Loucy (cell line): ENCODE data around the gene FAM8A1.

Experiments
- H2AFZ ChIP-seq: fragments of 200-600 bp; sonication (generic); 2 replicates; pipeline ENCODE4 v1.6.0; 2016; ENCODE audit warnings: antibody characterized with exemption, mild to moderate bottlenecking, low read length, moderate library complexity
- H3F3A ChIP-seq: fragments of 200-600 bp; 2 replicates; pipeline ENCODE4 v1.6.0; 2016; ENCODE audit warnings: antibody characterized with exemption, low read depth, mild to moderate bottlenecking
- H3K27me3 ChIP-seq: fragments of 200-600 bp; sonication (generic); 2 replicates; pipeline ENCODE4 v1.6.1; 2014; ENCODE audit warnings: low read length, mild to moderate bottlenecking; ENCODE audit not compliant: insufficient read depth, poor library complexity, severe bottlenecking
- H3K36me3 ChIP-seq: fragments of 200-600 bp; sonication (generic); 2 replicates; pipeline ENCODE4 v1.6.1; 2016; ENCODE audit warnings: low read length; ENCODE audit not compliant: insufficient read depth
- H3K4me1 ChIP-seq: fragments of 200-600 bp; sonication (generic); 2 replicates; pipeline ENCODE4 v1.5.1; 2014; ENCODE audit warnings: low read length, mild to moderate bottlenecking; ENCODE audit not compliant: insufficient read depth, poor library complexity, severe bottlenecking
- H3K4me2 ChIP-seq: fragments of 200-600 bp; sonication (generic); 2 replicates; pipeline ENCODE4 v1.6.0; 2014; ENCODE audit warnings: antibody characterized with exemption, low read length, low read depth, mild to moderate bottlenecking; ENCODE audit not compliant: poor library complexity, severe bottlenecking
- H3K4me3 ChIP-seq: fragments of 200-600 bp; sonication (generic); 2 replicates; pipeline ENCODE4 v1.5.1; 2014; ENCODE audit warnings: low read length, mild to moderate bottlenecking, mixed read lengths; ENCODE audit not compliant: poor library complexity, severe bottlenecking
- H3K79me2 ChIP-seq: fragments of 200-600 bp; sonication (generic); 2 replicates; pipeline ENCODE4 v1.6.1; 2014; ENCODE audit warnings: low read length; ENCODE audit not compliant: insufficient read depth
- H3K9ac ChIP-seq: fragments of 200-600 bp; sonication (generic); 2 replicates; pipeline ENCODE4 v1.6.0; 2014; ENCODE audit warnings: mild to moderate bottlenecking, low read depth, low read length, moderate library complexity; ENCODE audit not compliant: poor library complexity, severe bottlenecking
- H3K9me2 ChIP-seq: fragments of 200-600 bp; sonication (generic); replicated peaks from 2 replicates; pipeline ENCODE4 v1.6.1; 2016; ENCODE audit warnings: low read depth, low read length, mixed read lengths
- H3K9me3 ChIP-seq: fragments of 200-600 bp; sonication (generic); 2 replicates; pipeline ENCODE4 v1.6.1; 2014; ENCODE audit warnings: mild to moderate bottlenecking, antibody characterized with exemption, low read length, low read depth; ENCODE audit not compliant: insufficient read depth
- H4K20me1 ChIP-seq: fragments of 200-600 bp; sonication (generic); 2 replicates; pipeline ENCODE4 v1.6.0; 2014; ENCODE audit warnings: antibody characterized with exemption, low read length, mild to moderate bottlenecking; ENCODE audit not compliant: insufficient read depth, poor library complexity, severe bottlenecking
- EZH2phosphoT487 ChIP-seq: fragments of 200-600 bp; IDR thresholded peaks from 2 replicates; pipeline ENCODE4 v1.6.1; 2018; ENCODE audit warnings: antibody characterized with exemption, mild to moderate bottlenecking, moderate library complexity, borderline replicate concordance
- TF ChIP-seq, protein P1 (sequence below): fragments of 200-600 bp; sonication (generic); conservative IDR thresholded peaks from 2 replicates; pipeline ENCODE4 v1.5.1; 2014; ENCODE audit warnings: mild to moderate bottlenecking, antibody characterized with exemption, low read length

FAM8A1 gene

DNA sequence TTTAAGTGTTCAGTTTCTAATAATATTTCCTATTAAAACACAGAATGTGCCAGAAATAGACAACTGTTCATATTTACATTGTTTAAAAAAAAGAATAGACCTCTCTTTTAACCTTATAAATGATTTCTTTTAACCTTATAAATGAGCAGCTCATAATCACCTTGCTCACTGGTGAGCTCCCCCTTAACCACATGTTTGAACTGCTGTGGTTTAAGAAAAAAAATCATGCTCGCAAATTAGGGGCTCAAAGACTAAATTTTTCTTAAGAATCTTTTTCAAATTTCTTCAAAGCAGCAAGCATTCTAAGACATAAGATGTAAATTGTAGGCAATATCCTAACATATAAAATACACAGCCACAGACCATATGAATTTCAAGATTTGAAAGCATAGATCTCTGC, 32.8 kb downstream of the FAM8A1 start:
- Histone ChIP-seq H3K79me2 (peaks cover 22% of the 10 kb centered on the region; the same call in 1 of the 2 replicates), H3F3A (no peaks in the 10 kb centered on the region), H3K36me3 (peaks cover 83% of the 10 kb centered on the region), H3K27me3 (no peaks in the 10 kb centered on the region), H2AFZ (no peak overlapping the region), H3K9me3 (no peaks in the 10 kb centered on the region), H3K4me3 (no peak overlapping the region), H3K4me1 (peaks cover 22% of the 10 kb centered on the region), H3K4me2 (peak overlapping the region; percentile 7), H3K9ac (no peak overlapping the region), H3K9me2 (no peaks in the 10 kb centered on the region), H4K20me1 (peaks cover 38% of the 10 kb centered on the region)
- TF ChIP-seq, protein P1, sequence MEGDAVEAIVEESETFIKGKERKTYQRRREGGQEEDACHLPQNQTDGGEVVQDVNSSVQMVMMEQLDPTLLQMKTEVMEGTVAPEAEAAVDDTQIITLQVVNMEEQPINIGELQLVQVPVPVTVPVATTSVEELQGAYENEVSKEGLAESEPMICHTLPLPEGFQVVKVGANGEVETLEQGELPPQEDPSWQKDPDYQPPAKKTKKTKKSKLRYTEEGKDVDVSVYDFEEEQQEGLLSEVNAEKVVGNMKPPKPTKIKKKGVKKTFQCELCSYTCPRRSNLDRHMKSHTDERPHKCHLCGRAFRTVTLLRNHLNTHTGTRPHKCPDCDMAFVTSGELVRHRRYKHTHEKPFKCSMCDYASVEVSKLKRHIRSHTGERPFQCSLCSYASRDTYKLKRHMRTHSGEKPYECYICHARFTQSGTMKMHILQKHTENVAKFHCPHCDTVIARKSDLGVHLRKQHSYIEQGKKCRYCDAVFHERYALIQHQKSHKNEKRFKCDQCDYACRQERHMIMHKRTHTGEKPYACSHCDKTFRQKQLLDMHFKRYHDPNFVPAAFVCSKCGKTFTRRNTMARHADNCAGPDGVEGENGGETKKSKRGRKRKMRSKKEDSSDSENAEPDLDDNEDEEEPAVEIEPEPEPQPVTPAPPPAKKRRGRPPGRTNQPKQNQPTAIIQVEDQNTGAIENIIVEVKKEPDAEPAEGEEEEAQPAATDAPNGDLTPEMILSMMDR, result no peak
- TF ChIP-seq EZH2phosphoT487, result no peak

DNA sequence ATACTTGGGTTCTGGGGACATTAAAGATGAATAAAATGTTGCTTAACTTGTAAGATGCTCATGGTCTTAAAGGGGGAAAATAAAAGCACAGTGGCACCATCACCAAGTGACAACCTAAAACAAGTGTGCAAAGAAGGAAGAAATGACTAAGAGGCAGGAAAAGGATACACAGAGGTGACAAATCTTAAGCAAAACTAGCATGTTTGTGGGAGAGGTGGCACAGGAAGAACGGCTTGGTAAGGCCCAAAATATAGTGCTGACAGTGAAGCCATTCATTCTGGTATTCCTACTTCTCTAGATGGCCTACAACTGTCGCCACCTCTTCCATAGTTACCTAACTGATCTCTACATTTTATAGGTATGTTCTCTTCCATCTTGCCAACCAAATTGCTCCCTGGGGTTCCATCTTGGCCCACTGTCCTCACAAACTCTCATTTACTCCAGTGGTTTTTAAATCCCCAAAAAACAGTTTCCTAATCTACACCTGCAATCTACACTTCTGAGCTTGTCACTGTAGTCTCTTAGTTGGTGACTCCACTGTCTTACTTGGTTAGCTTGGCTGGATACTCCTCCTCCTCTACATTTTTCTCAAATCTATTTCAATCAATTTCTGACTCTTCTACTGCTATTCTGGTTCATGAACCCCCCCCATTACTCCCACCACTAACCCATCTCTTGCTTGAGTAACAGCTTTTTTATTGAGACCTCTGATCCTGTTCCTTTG, 33.5 kb downstream of the FAM8A1 start:
- Histone ChIP-seq H3K9ac (no peak overlapping the region), H4K20me1 (peaks cover 38% of the 10 kb centered on the region), H3F3A (no peaks in the 10 kb centered on the region), H3K79me2 (peaks cover 22% of the 10 kb centered on the region; the same call in 1 of the 2 replicates), H3K4me2 (peak overlapping the region; percentile 7), H3K27me3 (no peaks in the 10 kb centered on the region), H3K4me3 (no peak overlapping the region), H3K9me2 (no peaks in the 10 kb centered on the region), H3K9me3 (no peaks in the 10 kb centered on the region), H3K4me1 (peaks cover 22% of the 10 kb centered on the region), H3K36me3 (peaks cover 83% of the 10 kb centered on the region; the same call in 1 of the 2 replicates), H2AFZ (no peak overlapping the region)
- TF ChIP-seq EZH2phosphoT487, result no peak
- TF ChIP-seq, protein P1, result no peak

DNA sequence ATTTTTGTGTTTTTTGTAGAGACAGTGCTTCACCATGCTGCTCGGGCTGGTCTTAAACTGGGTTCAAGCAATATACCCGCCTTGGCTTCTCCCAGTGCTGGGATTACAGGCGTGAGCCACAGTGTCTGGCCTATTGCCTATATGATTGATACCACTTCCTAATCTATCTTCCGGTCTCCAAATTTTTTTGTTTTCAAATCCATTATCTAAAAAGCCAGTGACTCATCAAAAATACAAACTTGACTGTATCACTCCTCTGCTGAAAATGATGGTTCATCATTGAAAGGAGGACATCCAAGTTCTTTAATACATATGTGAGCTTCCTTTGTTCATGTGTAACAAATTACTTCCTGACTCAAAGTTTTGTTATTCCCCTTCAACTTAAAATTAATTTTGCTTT, 35.5 kb downstream of the FAM8A1 start:
- Histone ChIP-seq H4K20me1 (peaks cover 34% of the 10 kb centered on the region), H3K9me2 (no peaks in the 10 kb centered on the region), H3K27me3 (no peaks in the 10 kb centered on the region), H2AFZ (no peak overlapping the region), H3F3A (no peaks in the 10 kb centered on the region), H3K36me3 (peaks cover 80% of the 10 kb centered on the region; the same call in 1 of the 2 replicates), H3K79me2 (peaks cover 22% of the 10 kb centered on the region; the same call in 1 of the 2 replicates), H3K9ac (no peak overlapping the region), H3K4me1 (peaks cover 22% of the 10 kb centered on the region), H3K4me2 (no peak overlapping the region), H3K4me3 (no peak overlapping the region), H3K9me3 (no peaks in the 10 kb centered on the region)
- no peak for TF ChIP-seq EZH2phosphoT487
- TF ChIP-seq, protein P1, result no peak
